GM19193 (cell line): ENCODE measurements around the gene MFAP4.

Experiments
- POLR2A ChIP-seq: IDR thresholded peaks from 4 replicates; pipeline ENCODE4 v1.6.1; 2011; ENCODE audit not compliant: insufficient read depth, insufficient read length; ENCODE audit errors: extremely low read depth

The MFAP4 gene, protein sequence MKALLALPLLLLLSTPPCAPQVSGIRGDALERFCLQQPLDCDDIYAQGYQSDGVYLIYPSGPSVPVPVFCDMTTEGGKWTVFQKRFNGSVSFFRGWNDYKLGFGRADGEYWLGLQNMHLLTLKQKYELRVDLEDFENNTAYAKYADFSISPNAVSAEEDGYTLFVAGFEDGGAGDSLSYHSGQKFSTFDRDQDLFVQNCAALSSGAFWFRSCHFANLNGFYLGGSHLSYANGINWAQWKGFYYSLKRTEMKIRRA

DNA sequence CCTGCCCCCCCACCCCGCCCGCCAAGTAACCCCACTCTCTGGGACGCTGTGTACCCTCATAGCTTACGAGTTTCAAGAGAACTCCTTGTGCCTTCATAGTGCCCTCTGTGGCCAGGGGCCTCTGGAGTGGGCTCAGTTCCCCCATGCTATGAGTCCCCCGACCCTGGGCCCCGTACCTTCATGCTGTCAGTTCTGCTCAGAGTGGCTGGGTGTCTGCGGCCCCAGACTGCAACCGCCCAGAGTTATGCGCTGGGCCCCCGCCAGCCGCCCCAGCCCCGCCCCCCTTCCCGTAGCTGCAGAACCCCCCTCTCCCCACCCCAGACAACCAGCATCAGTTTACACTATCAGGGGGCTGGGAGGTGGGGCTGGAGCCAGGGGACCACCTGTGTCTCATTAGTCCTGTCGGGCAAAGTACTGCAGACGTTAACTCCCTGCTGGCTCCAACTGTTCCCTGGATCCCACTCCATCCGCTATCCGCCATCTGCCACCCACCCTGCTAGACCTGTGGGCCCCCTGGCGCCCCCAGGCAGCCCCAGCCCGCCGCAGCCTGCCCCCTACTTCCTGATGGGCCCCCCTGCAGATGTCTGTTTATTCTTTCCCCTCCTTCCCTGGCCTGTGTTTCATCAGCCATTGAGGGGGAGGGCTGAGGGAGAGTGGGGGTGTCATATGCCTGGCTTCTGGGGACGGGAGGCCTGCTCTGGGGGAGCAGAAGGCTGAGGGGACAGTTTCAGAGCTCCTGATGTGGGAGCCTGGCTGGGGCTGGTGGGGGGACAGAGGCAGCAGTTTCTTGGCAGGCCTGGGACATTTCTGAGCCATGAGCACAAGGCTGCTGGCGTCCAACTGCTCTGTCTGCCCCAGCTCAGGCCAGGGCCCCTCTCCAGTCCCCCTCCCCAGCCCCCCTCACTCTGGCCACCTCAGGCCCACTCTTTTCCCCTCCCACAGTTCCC is at the start of gene MFAP4:
TSS of gene MFAP4 (minus strand) at position 217 of the 947 bp plus-strand sequence. CDS start at position 182, 35 bp downstream.
- no peak for TF ChIP-seq POLR2A

DNA sequence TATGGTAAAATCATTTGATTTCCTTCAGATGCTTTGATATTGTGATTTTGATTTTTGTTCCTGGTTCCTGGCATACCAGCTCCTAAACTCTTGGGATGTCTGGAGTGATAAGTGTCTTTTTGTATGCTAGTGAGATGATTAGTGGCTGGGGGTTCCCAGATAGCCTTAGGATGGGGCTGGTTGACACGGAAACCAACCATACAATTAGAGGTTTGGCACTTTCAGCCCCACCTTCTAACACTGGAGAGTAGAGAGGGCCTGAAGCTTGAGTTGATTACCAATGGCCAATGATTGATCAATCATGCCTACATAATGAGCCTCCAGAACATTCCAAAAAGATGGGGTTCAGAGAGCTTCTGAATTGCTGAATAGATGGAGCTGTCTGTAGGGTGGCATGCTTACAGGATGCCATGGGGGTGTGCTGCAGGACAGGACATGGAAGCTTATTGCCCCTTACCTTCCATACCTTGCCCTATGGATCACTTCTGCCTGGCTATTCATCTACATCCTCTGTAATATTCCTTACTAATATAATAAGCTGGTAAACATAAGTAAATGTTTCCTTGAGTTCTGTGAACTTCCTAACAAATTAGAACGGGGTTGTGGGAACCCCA is 46.8 kb upstream of the MFAP4 start:
- no peak for TF ChIP-seq POLR2A

DNA sequence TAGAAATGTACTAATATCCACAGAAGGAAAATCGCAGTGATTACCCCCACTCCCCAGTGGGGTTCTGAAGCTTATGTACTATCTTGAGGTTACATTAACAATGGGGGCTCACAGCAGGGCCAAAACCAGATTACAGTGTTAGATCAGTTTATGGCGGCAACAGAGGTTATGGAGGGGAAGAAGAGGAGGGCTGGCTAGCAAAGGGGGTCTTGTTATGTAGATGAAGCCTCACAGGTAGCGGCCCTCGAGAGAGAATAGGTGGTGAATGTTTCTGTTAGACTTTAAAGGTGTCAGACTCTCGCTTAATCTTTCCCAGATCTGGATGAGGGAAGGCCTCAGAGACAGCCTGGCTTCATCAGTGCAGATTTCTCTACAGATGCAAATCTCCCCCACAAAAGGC is 46.3 kb upstream of the MFAP4 start:
- TF ChIP-seq POLR2A = no peak

DNA sequence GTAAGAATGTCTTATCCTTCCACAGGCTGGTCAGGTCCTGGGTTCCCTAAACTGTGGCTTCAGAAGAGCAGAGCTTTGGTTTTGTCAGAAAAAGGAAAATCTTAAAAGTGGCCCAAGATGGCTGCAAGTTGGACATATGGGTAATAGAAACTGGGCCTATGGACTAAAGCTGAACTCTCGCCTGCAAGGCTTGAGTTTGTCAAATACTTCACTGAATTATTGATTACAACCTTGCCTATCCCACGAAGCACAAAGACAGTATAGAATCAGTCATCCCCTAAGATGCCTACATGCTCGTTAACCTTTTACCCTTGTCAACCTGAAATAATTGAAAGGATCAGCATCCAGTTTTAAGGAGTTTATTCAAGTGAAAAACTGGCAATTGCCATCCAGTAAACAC is 44.7 kb upstream of the MFAP4 start:
- TF ChIP-seq POLR2A = no peak

DNA sequence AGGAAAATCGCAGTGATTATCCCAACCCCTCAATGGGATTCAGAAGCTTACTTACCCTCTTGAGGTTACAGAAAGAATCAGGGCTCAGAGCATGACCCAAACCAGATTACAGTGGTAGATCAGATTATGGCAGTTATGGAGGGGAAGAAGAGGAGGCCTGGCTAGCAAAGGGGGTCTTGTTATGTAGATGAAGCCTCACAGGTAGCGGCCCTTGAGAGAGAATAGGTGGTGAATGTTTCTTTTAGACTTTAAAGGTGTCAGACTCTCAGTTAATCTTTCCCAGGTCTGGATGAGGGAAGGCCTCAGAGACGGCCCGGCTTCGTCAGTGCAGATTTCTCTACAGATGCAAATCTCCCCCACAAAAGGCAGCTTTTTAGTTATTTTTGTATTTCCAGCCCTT is 39.6 kb upstream of the MFAP4 start:
- TF ChIP-seq POLR2A = no peak

DNA sequence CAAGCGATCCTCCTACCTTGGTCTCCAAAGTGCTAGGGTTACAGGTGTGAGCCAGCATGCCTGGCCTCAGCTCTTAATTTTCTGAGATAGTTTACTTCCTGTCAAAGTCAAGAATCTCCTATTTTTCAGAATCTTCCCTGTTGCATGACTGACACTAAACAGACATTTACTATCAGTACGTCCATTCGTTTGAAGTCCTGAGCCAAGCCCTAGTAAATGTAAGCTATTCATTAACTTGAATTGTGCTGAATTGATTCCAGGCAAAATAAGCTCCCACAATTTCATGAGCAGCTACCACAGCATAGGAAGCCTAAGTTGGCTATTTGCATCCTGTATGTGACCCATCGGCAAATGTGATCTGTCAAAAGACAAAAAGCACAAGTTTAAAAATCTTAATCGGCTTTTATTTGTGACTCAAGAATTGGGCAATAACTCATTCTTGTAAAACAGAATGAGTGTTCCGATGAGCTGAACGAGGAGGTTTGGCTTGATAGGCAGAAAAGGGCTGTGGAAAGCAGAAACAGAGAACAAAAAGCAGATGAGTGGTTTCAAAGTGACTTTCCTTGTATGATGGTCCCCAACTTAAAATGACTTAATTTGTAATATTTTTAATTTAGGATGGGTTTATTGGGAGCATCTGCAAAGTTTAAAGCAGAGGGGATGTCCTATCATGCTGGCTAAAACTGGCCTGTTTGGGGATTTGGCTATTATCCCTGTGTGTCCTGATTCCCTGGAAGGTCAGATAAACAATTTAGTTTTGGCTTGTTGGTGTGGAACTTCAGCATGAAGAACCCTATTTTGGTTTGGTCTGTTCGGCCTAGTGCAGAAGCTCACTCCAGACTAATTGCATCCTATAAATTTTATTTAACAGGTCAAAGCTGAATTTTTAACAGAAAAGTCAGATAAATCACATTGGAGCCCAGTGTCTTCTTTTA is 38.2 kb upstream of the MFAP4 start:
- TF ChIP-seq POLR2A = no peak

DNA sequence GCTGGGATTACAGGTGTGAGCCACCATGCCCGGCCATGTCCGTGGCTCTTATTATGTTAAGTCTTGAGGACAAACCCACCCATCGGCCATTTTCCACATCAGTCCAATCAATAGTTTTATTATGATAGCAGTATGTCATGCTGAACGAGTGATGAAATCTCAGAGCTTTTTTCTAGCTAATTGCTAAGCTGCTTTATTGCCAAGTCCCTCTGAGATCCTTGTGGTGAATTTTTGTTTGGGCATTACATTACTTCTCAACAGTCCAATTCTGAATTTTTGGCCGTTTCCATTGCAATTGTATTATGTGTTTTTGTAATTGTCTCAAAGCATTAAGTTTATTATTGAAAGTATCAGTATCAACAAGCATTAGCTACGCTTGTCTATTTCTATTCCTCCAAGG is 34.9 kb upstream of the MFAP4 start:
- no peak for TF ChIP-seq POLR2A

DNA sequence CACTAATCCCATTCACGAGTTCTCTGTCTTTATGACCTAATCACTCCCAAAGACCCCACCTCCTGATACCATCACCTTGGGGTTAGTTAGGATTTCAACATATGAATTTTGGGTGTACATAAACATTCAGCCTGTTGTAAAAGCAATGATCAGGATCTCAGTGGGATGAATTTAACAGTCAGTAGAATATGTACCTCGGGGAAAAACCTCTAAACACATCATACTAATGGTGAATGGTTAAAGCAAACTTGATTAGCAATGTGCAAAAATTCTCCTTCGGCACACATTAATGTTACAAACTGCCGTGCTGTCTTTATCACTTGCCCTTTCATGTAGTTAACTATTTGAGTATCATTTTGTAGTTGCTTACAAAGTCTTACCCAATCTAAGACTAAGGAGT is 34.2 kb upstream of the MFAP4 start:
- TF ChIP-seq POLR2A = no peak

DNA sequence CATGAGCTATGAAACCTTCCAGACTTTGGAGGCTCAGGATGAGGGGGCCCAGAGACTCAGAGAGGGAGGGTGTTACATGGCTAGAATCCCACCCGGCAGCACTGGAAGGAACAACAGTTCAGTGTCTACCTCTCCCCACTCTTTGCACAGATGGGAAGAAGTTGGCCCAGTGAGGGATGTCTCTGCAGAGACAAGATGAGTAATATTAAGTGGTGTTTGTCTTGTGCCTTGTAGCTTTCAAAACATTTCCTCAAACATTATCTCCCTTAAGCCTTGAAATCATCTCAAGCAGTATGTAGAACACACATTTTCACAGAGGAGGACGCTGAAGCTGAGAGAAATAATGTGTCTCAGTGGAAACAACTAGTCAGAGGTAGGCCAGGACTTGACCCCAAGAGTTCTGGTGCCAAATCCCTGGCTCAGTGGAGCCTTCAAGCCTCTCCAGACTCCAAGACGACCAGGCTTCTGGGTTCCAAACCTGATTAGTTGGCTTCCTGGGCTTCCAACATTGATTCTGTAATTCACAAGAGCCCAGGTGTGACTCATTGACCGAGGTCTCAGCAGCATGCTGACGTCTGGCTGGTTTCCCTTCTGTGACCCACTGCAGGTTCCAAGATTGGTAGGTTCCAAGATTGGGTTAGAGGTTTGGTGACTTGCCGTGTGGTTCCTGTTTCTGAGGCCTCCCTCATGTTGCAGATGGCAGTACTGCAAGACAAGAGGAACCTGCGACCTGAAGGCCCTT is 31.4 kb upstream of the MFAP4 start:
- TF ChIP-seq POLR2A = no peak

DNA sequence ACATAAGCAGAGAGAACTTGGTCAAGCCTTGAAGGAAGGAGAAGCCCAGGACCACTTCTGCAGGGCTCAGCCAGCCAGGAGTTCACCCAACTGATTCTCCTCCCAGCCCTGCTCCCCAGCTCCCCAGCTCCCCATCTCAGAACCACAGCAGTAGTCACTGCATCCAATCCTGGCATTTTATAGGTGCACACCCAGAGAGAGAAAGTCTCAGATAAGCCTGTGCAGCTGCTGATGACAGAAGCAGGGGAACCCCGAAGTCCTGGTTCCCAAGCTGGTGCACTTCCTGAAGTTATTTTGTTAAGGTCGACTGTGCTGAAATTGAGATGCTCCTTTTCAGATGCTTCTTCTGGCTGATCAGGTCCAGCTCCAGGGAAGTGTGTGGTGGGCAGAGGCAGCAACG is 30.6 kb upstream of the MFAP4 start:
- TF ChIP-seq POLR2A = no peak

DNA sequence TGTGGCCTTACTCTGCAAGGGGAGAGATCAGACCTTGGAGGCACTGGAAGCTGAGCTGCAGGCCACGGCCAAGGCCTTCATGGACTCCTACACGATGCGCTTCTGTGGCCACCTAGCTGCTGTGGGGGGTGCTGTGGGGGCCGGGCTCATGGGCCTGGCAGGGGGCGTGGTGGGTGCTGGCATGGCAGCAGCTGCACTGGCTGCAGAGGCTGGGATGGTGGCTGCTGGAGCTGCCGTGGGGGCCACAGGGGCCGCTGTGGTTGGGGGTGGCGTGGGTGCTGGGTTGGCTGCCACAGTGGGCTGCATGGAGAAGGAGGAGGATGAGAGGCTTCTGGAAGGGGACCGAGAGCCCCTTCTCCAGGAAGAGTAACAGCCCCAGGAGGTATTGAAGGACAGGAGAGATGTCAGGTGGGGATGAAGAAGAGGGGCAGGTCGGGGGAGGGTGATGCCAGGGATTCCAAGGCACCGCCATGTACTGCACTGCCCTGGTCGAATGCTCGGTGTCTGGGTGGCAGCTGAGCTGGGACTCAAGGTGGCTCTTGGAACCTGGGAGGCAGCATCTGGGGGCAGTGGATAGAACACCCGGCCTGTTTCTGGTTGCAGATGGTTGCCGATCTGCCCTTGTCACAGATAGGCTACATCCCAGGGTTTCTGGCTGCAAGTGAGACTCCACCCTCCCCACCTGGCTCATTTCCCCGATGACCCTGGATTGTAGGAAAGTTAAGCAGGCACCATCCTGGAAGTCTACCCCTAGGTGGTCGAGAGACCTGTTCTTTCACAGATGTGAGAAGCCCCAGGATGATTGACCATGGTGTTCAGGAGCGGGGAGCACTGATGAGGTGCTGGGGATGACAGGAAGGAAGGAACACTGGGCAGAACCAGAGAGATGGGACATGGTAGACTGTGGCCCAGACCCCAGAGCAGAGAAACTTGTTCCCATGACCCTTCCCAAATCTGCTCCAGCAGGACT is 29.1 kb upstream of the MFAP4 start:
- TF ChIP-seq POLR2A = no peak

DNA sequence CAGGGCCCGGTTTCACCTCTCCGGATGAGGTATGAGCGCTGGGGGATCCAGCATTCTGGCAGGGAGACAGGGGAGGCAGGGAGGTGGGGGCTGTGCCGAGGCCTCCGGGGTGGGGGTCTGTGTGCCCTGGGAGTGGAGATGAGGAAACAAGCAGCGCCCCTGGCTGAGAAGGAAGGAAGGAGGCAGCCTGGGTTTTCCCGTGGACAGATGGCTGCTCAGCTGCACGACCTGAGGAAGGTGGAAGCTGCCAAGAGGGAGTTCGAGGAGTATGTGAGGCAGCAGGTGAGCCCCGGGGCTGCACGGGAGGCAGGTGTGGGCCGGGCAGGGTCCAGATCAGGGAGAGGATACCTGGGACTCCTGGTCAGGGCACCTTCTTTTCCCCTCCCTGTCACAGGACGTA is 28.3 kb upstream of the MFAP4 start:
- TF ChIP-seq POLR2A = no peak

DNA sequence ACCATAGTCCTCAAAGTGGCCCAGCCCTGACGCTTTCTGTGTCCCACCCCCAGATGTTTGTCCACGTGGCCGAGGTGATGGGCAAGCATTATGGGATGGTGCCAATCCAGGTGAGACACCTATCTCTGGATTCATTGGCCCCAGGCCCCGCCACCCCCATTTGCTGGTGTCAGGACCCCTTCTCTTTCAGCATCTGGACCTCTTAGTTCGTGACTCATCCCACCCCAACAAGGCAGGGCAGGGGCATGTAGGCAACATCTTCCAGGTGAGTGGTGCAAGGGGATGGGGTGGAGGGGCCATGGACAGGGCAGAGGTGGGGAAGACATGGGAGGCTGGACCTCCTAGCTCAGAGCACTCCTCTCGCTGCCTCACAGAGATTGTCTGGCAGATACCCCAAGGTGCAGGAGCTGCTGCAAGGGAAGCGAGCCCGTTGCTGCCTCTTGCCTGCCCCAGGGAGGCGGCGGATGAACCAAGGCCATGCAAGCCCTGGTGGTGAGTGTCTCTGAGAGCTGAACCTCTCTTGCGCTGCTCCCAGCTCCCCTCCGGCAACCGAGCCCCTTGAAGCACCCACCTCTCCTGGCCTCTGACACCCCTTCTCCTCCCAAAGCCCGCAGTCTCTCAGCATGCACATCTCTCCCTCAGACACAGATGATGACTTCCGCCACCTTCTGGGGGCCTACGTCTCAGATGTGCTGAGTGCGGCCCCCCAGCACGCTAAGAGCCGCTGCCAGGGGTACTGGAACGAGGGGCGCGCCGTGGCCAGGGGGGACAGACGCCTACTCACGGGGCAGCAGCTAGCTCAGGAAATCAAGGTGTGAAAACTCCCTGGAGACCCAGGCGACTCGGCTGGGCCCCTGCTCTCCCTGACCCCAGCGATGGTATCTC is 27.6 kb upstream of the MFAP4 start:
- TF ChIP-seq POLR2A = no peak
